Osteoblast (primary cell): Measurements from ENCODE around the gene MIEF2. TPM values are rescaled to one million over a fixed set of nuclear protein-coding genes. Genes with fewer than 3 reads are reported as not detected.

Experiments
- DNase-seq: peaks from one replicate; pipeline ENCODE4 v3.0.0; 2011; ENCODE audit warnings: low spot score, mixed read lengths; ENCODE audit not compliant: insufficient read length; ENCODE audit errors: missing footprints
- H2AFZ ChIP-seq: 2 replicates; pipeline ENCODE4 v1.6.0; 2011; ENCODE audit warnings: mild to moderate bottlenecking, low read length
- H3K27ac ChIP-seq: 2 replicates; pipeline ENCODE4 v1.5.1; 2011; ENCODE audit warnings: mild to moderate bottlenecking, low read depth, low read length, moderate library complexity
- H3K27me3 ChIP-seq: 2 replicates; pipeline ENCODE4 v1.6.0; 2012; ENCODE audit warnings: mild to moderate bottlenecking, control low read depth, inconsistent platforms, low read length, moderate library complexity; ENCODE audit not compliant: insufficient read depth
- H3K36me3 ChIP-seq: 2 replicates; pipeline ENCODE4 v1.5.1; 2011; ENCODE audit warnings: mild to moderate bottlenecking, low read length, control low read depth, moderate library complexity; ENCODE audit not compliant: insufficient read depth
- H3K4me1 ChIP-seq: 2 replicates; pipeline ENCODE4 v1.5.1; 2011; ENCODE audit warnings: mild to moderate bottlenecking, low read length, control low read depth, moderate library complexity; ENCODE audit not compliant: insufficient read depth
- H3K4me2 ChIP-seq: 2 replicates; pipeline ENCODE4 v1.6.0; 2011; ENCODE audit warnings: mild to moderate bottlenecking, low read length; ENCODE audit not compliant: insufficient read depth
- H3K4me3 ChIP-seq: fragments of 200-600 bp; sonication (generic); 3 replicates; pipeline ENCODE4 v1.5.1; 2012; ENCODE audit warnings: mild to moderate bottlenecking, low read length, inconsistent platforms; ENCODE audit not compliant: insufficient read depth
- H3K79me2 ChIP-seq: 2 replicates; pipeline ENCODE4 v1.6.0; 2012; ENCODE audit warnings: mild to moderate bottlenecking, low read length, control low read depth, inconsistent platforms; ENCODE audit not compliant: insufficient read depth
- H3K9me3 ChIP-seq: 2 replicates; pipeline ENCODE4 v1.5.1; 2011; ENCODE audit warnings: low read depth, low read length, control low read depth
- H4K20me1 ChIP-seq: 2 replicates; pipeline ENCODE4 v1.6.0; 2012; ENCODE audit warnings: mild to moderate bottlenecking, low read length, control low read depth; ENCODE audit not compliant: insufficient read depth
- total RNA-seq: library from RNA; depleted of rRNA; stranded (reverse); fragments of >200 nt; gene quantifications from 2 replicates; pipeline ENCODE4 v1.2.3, GENCODE V29; 2012
- TF ChIP-seq, protein P1 (sequence below): IDR thresholded peaks from 2 replicates; pipeline ENCODE4 v1.5.1; 2011; ENCODE audit warnings: mild to moderate bottlenecking, low read depth, low read length, moderate library complexity; ENCODE audit errors: extremely low read depth

MIEF2 gene
- total RNA-seq, 1 donor, result 14.5 TPM

DNA sequence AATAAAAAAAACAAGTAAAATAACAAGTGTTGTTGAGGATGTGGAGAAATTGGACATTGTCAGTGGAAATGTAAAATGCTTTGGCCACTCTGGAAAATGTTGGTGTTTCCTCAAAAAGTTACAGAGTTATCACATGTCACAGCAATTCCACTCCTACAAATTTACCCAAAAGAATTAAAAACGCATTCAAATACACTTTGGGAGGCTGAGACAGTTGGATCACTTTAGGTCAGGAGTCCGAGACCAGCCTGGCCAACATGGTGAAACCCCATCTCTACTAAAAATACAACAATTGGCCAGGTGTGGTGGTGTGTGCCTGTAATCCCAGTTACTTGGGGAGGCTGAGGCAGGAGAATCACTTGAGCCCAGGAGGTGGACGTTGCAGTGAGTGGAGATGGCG, 48.7 kb downstream of the MIEF2 start:
- H3K4me1 ChIP-seq, result peaks cover 12% of the 10 kb centered on the region
- no peaks in the 10 kb centered on the region for H3K9me3 ChIP-seq
- peaks cover 50% of the 10 kb centered on the region for H3K79me2 ChIP-seq
- no peak overlapping the region for H3K4me3 ChIP-seq
- peaks cover 14% of the 10 kb centered on the region for H4K20me1 ChIP-seq
- TF ChIP-seq, protein P1, sequence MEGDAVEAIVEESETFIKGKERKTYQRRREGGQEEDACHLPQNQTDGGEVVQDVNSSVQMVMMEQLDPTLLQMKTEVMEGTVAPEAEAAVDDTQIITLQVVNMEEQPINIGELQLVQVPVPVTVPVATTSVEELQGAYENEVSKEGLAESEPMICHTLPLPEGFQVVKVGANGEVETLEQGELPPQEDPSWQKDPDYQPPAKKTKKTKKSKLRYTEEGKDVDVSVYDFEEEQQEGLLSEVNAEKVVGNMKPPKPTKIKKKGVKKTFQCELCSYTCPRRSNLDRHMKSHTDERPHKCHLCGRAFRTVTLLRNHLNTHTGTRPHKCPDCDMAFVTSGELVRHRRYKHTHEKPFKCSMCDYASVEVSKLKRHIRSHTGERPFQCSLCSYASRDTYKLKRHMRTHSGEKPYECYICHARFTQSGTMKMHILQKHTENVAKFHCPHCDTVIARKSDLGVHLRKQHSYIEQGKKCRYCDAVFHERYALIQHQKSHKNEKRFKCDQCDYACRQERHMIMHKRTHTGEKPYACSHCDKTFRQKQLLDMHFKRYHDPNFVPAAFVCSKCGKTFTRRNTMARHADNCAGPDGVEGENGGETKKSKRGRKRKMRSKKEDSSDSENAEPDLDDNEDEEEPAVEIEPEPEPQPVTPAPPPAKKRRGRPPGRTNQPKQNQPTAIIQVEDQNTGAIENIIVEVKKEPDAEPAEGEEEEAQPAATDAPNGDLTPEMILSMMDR, result no peak
- no peak for DNase-seq
- H2AFZ ChIP-seq, result no peak overlapping the region
- no peaks in the 10 kb centered on the region for H3K27me3 ChIP-seq
- H3K36me3 ChIP-seq, result peaks cover 49% of the 10 kb centered on the region
- H3K27ac ChIP-seq, result peak overlapping the region; percentile 68
- no peak overlapping the region for H3K4me2 ChIP-seq

DNA sequence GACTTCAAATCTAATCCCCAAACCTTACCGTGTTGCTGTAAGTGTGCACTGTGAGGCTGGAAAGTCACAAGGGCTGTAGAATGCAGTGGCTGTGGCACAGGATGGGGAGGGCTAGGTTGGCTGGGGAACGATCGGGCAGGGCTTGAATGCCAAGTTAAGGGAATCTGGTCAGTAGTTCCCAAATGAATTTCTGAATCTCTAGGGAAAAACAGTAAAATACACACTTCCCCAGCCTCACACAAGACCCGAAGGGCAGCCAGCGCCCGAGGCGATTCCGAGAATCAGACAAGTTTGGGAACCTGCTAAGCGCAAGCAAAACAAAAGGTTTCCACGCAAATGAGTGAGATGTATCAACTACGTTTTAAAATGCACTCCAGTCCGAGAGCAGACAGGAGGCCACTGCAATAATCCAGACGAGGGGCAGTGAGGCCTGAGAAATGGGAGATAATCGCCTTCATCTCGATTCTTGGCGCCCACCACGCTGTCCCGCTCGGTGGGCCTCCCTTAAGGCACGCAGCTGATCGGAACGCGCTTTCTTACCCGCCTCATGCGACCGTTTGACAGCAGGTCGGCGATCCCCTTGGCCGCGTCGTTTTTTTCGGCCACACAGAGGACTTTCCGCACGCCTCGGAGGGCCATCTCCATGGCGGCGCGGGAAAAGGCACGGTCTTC, 53.7 kb downstream of the MIEF2 start:
- H3K4me3 ChIP-seq, result peak overlapping the region; percentile 96
- H3K27me3 ChIP-seq, result no peaks in the 10 kb centered on the region
- TF ChIP-seq, protein P1, result no peak
- H3K4me1 ChIP-seq, result peaks cover 37% of the 10 kb centered on the region
- H3K4me2 ChIP-seq, result peak overlapping the region; percentile 99
- peak; percentile 47 for DNase-seq
- H3K27ac ChIP-seq, result peak overlapping the region; percentile 93
- H3K36me3 ChIP-seq, result peaks cover 35% of the 10 kb centered on the region
- peaks cover 91% of the 10 kb centered on the region for H3K79me2 ChIP-seq
- peaks cover 43% of the 10 kb centered on the region for H4K20me1 ChIP-seq
- H2AFZ ChIP-seq, result peak overlapping the region; percentile 95
- H3K9me3 ChIP-seq, result no peaks in the 10 kb centered on the region

DNA sequence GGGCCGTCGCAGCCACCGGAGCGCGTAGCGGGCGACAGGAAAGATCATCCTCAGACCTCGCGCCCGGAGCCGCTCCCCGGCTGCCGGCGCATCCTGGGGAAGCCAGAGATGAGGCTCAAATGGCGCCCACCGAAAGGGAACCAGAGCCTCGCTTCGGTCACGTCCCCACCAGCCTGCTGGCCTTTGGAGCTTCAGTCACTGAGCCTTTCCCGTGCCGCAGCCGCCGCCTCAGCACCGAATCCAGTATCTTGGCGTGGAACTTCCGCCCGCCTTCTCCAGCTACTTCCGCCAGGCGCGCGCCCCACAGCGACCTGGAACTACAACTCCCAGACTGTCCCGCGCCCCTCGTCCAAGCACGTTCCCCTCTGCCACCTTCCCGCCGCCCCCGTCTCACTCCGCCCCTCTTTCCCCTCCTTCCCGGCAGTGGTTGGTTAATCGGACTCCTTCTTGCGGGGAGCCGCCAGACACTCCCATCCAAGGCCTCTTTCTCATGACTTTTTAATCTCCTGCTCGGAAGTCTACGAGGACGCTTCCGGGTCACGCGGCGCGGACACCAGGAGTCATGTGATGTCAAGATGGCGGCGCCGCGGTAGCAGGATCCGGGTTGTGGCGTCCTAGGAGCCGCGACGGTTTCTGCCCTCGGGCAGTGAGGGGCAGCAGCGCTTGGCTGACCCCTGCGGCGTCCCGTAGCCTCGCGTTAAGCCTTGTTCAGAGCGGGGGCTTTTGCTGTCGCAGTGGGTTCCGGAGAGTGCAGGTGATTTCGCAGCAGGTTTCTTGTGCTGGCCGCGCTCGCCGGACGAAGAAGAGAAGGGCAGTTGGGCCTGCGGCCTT, 54.5 kb downstream of the MIEF2 start, which contains the start of the genes SMCR8 and TOP3A:
Gene SMCR8 (plus strand): TSS at position 563 of the 831 bp plus-strand sequence. CDS start 497 bp downstream, outside the sequence.
Gene TOP3A (minus strand): TSS at position 264 of the 831 bp plus-strand sequence. CDS start 216 bp downstream, at position 48.
- H3K9me3 ChIP-seq, result no peaks in the 10 kb centered on the region
- peaks cover 37% of the 10 kb centered on the region for H3K4me1 ChIP-seq
- TF ChIP-seq, protein P1, result no peak
- H3K4me3 ChIP-seq, result peak within 1 kb of the TSS; percentile 96
- H3K27ac ChIP-seq, result peak within 1 kb of the TSS; percentile 93
- peaks cover 51% of the 10 kb centered on the region for H4K20me1 ChIP-seq
- DNase-seq, result peak; percentile 98
- H3K79me2 ChIP-seq, result peaks cover 93% of the 10 kb centered on the region
- H3K4me2 ChIP-seq, result peak within 1 kb of the TSS; percentile 99
- H3K27me3 ChIP-seq, result no peaks in the 10 kb centered on the region
- H3K36me3 ChIP-seq, result peaks cover 39% of the 10 kb centered on the region
- peak within 1 kb of the TSS; percentile 96 for H2AFZ ChIP-seq

DNA sequence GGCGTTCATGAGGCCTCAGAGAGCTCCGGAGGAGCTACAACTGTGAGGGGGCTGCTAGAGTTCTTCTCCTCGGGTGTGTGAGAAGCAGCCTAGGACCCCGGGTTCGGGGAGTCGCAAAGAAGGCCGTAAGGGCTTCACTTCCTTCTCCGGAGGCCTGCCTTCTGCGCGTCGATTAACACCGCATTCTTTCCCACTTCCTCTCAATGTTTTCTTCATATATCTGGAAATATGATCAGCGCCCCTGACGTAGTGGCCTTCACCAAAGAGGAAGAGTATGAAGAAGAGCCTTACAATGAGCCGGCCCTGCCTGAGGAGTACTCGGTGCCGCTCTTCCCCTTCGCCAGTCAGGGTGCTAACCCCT, 55.1 kb downstream of the MIEF2 start:
- Histone ChIP-seq H4K20me1 (peaks cover 57% of the 10 kb centered on the region), H3K27me3 (no peaks in the 10 kb centered on the region), H3K9me3 (no peaks in the 10 kb centered on the region), H3K36me3 (peaks cover 36% of the 10 kb centered on the region), H3K4me1 (peaks cover 37% of the 10 kb centered on the region), H3K4me2 (peak overlapping the region; percentile 99), H3K4me3 (peak overlapping the region; percentile 96), H3K79me2 (peaks cover 93% of the 10 kb centered on the region), H3K27ac (peak overlapping the region; percentile 93), H2AFZ (peak overlapping the region; percentile 96)
- TF ChIP-seq, protein P1, result no peak
- DNase-seq, result peak; percentile 38
